Epithelial cell of alveolus of lung (primary cell): ENCODE measurements around the gene HEXD. TPM values are rescaled to one million over a fixed set of nuclear protein-coding genes. Genes with fewer than 3 reads are reported as not detected.

ENCODE experiments used
- total RNA-seq: library from RNA; depleted of rRNA; stranded (reverse); fragments of >200 nt; gene quantifications from 2 replicates; pipeline ENCODE4 v1.2.1, GENCODE V29; 2015

Gene HEXD
- total RNA-seq = 10.6 and 15.3 TPM in 2 replicates

GRCh38 chr17:82418001-82418986 lies at the start of gene HEXD, which contains the start of gene OGFOD3:
HEXD (plus strand) TSS chr17:82418347; CDS start chr17:82419800, 1,453 bp downstream.
OGFOD3 (minus strand) TSS chr17:82418586; CDS start chr17:82418485, 101 bp downstream.

DNA sequence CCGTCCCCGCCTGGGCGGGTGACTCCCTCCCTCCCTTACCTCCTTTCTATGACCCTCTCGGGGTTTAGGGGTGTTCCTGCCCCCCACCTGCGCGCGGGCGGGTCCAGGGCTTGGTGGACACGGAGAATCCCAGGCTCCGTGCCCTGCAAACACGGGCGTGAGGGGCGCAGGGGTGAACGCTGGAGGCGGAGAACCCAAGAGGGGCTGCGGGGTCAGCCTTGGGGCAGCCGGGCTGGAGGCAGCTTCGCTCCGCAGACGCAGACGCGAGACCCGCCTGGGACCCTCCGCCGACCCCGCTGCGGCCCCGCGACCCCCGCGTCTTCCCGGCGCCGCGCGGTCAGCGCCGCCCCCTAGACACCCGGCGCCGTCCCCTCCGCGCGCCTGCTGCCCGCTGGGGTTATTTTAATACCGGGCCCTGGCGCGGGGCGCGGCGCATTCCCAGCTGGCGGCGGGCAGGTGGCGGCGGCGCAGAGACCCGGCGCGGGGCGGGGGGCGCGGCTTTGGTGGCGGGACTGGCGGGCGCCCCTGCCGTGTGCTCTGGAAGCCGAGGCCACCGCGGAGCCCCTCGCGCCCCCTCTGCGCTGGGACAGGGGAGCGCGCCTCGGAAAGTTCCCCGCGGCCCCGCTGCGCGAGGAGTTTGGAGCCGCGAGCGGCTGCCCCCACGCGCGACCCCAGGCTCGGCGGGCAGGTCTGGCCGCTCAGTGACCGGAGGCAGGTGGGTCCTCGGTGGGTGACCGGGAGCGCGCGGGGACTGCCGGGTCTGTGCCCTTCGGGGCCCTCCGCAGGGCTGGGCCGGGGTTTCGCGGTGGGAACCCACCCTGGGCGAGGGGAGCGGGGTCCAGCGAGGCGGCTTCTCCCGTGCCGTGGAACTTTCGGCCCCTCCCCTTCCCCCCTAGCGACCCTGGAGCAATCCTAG lies 46.6 kb upstream of the HEXD start, which contains the start of gene UTS2R:
UTS2R (plus strand) TSS at position 433 of the 916 bp plus-strand sequence. CDS start 2,560 bp downstream, outside the sequence.

GRCh38 chr17:82450357-82451106 lies 32.4 kb downstream of the HEXD start, which contains the start of gene CYBC1:
CYBC1 (minus strand) TSS chr17:82450752; CDS start chr17:82449254, 1,498 bp downstream.

GRCh38 chr17:82458179-82458884 lies 40.2 kb downstream of the HEXD start, which contains the start of gene NARF:
NARF (plus strand) TSS chr17:82458741; CDS start chr17:82458804, 63 bp downstream.

Other genes starting within 250 kb of the HEXD start
- gene CCDC57, start 205.5 kb upstream of the HEXD start, total RNA-seq = 6.9 and 16.5 TPM in 2 replicates
- gene SLC16A3, start 189.3 kb upstream of the HEXD start, total RNA-seq = 224 and 509 TPM in 2 replicates
- 41.8 and 136 TPM in 2 replicates for gene CSNK1D, start 144.6 kb upstream of the HEXD start, total RNA-seq
- 2.2 and 14.8 TPM in 2 replicates for gene CD7, start 100.7 kb upstream of the HEXD start, total RNA-seq
- gene SECTM1, start 84.6 kb upstream of the HEXD start, total RNA-seq = 4.9 and 21.3 TPM in 2 replicates
- not detected in 2 replicates for gene TEX19, start 59.1 kb upstream of the HEXD start, total RNA-seq
- gene UTS2R, start 46.6 kb upstream of the HEXD start, total RNA-seq = 0.13 and 0.88 TPM in 2 replicates
- gene OGFOD3, start 239 bp downstream of the HEXD start, total RNA-seq = 34.5 and 55.1 TPM in 2 replicates
- 57.3 and 126 TPM in 2 replicates for gene CYBC1, start 32.4 kb downstream of the HEXD start, total RNA-seq
- gene NARF, start 40.4 kb downstream of the HEXD start, total RNA-seq = 50.0 and 90.9 TPM in 2 replicates
- 27.9 and 30.9 TPM in 2 replicates for gene FOXK2, start 101.4 kb downstream of the HEXD start, total RNA-seq
- gene WDR45B, start 230.1 kb downstream of the HEXD start, total RNA-seq = 72.3 and 77.8 TPM in 2 replicates